ENCODE data around the gene ZNF775.

The ZNF775 gene

GRCh38 chr7:150432915-150433892 is 54.1 kb downstream of the ZNF775 start:
- no peak for DNase-seq (ENCODE audit: low read depth in 3 of 3, low spot score in 1 of 3)

- DNase-seq (ENCODE audit: low read depth in 3 of 3, low spot score in 1 of 3): no peak
Observed at GRCh38 chr7:150434240-150434639, 55.1 kb downstream of the ZNF775 start.

- DNase-seq (ENCODE audit: low read depth in 3 of 3, low spot score in 1 of 3): no peak
Observed at GRCh38 chr7:150435047-150435389, 55.9 kb downstream of the ZNF775 start.

- DNase-seq (ENCODE audit: low read depth in 3 of 3, low spot score in 1 of 3): no peak
Observed at GRCh38 chr7:150435390-150436073, 56.4 kb downstream of the ZNF775 start.

- no peak for DNase-seq (ENCODE audit: low read depth in 3 of 3, low spot score in 1 of 3)
Observed at GRCh38 chr7:150439967-150440366, 60.8 kb downstream of the ZNF775 start.

- no peak for DNase-seq (ENCODE audit: low read depth in 3 of 3, low spot score in 1 of 3)
Observed at GRCh38 chr7:150441524-150441923, 62.4 kb downstream of the ZNF775 start.

GRCh38 chr7:150442811-150443210 is 63.7 kb downstream of the ZNF775 start:
- no peak for DNase-seq (ENCODE audit: low read depth in 3 of 3, low spot score in 1 of 3)

GRCh38 chr7:150443793-150444540 is 64.8 kb downstream of the ZNF775 start:
- DNase-seq (ENCODE audit: low read depth in 3 of 3, low spot score in 1 of 3): no peak

- no peak for DNase-seq (ENCODE audit: low read depth in 3 of 3, low spot score in 1 of 3)
Observed at GRCh38 chr7:150444674-150445365, 65.7 kb downstream of the ZNF775 start.

- no peak for DNase-seq (ENCODE audit: low read depth in 3 of 3, low spot score in 1 of 3)
Observed at GRCh38 chr7:150446288-150446938, 67.3 kb downstream of the ZNF775 start.
